ENCODE results near the gene CEP19.
"Not testable (repeated sequence)": the region's sequence is repeated elsewhere in the genome, so short reads cannot be mapped to it uniquely, and the experiment has no call there.

CEP19 gene

DNA sequence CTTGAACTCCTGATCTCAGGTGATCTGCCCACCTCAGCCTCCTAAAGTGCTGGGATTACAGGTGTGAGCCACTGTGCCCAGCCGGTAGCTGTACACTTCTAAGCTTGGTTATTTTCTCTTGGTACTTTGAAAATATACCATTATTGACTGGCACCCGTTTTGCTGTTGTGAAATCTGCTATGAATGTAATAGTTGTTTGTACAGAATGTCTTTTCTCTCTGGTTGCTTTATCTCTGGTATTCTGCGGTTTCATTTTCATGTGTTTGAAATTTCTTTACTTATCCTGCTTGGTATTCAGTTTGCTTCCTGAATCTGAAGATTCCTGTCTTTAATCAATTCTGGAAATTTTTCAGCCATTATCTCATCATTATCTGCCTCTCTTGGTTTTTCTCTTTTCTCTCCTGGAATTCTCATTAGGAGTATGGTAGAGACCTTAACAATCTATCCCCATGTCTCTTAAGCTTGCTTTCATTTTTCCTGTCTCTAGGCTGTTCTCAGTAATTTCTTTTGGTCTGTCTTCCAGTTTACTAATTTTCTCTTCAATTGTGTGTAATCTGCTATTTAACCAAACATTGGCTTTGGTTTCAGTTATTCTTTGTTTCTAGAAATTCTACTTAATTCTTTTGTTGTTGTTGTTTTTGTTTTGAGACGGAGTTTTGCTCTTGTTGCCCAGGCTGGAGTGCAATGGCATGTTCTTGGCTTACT, 24.8 kb upstream of the CEP19 start:
- no peaks in the 10 kb centered on the region for H3K27me3 ChIP-seq (replicated peaks)

DNA sequence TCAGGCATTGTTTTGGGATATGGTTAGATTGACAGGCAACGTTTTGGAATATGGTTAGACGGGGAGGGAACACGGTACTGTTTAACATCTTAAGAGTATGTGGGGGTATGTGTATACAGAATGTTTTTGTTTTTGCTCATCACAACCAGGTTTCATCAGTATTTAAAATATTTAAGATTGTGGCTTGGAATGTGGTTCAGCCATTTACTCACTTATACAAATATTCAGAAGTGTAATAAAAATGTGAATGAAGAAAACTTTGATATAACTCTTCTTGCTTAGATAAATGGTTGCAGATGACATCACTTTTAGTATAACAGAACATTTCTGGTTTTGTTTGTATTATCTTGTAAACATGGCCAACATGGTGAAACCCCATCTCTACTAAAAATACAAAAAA, 23.7 kb upstream of the CEP19 start:
- no peak overlapping the region for H3K27ac ChIP-seq
- TF ChIP-seq, protein P1, sequence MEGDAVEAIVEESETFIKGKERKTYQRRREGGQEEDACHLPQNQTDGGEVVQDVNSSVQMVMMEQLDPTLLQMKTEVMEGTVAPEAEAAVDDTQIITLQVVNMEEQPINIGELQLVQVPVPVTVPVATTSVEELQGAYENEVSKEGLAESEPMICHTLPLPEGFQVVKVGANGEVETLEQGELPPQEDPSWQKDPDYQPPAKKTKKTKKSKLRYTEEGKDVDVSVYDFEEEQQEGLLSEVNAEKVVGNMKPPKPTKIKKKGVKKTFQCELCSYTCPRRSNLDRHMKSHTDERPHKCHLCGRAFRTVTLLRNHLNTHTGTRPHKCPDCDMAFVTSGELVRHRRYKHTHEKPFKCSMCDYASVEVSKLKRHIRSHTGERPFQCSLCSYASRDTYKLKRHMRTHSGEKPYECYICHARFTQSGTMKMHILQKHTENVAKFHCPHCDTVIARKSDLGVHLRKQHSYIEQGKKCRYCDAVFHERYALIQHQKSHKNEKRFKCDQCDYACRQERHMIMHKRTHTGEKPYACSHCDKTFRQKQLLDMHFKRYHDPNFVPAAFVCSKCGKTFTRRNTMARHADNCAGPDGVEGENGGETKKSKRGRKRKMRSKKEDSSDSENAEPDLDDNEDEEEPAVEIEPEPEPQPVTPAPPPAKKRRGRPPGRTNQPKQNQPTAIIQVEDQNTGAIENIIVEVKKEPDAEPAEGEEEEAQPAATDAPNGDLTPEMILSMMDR (IDR thresholded peaks at IDR 0.05; ENCODE audit: low read depth, low read length, missing control alignments): no peak
- in situ Hi-C loops (cut with HindIII; ENCODE audit: low pct_ligation_motif_present, low sequenced_read_pairs): no loop called here

More for the DNA sequence above, 24.8 kb upstream of the CEP19 start:
- no peak for DNase-seq
- H3K4me3 ChIP-seq (ENCODE audit: low read depth, low read length): no peak overlapping the region
- H3K27ac ChIP-seq: no peak overlapping the region
- H3K36me3 ChIP-seq (replicated peaks): peaks cover 3% of the 10 kb centered on the region
- in situ Hi-C loops (cut with HindIII; ENCODE audit: low pct_ligation_motif_present, low sequenced_read_pairs): no loop called here
- TF ChIP-seq, protein P1 (IDR thresholded peaks at IDR 0.05; ENCODE audit: low read depth, low read length, missing control alignments): no peak

DNA sequence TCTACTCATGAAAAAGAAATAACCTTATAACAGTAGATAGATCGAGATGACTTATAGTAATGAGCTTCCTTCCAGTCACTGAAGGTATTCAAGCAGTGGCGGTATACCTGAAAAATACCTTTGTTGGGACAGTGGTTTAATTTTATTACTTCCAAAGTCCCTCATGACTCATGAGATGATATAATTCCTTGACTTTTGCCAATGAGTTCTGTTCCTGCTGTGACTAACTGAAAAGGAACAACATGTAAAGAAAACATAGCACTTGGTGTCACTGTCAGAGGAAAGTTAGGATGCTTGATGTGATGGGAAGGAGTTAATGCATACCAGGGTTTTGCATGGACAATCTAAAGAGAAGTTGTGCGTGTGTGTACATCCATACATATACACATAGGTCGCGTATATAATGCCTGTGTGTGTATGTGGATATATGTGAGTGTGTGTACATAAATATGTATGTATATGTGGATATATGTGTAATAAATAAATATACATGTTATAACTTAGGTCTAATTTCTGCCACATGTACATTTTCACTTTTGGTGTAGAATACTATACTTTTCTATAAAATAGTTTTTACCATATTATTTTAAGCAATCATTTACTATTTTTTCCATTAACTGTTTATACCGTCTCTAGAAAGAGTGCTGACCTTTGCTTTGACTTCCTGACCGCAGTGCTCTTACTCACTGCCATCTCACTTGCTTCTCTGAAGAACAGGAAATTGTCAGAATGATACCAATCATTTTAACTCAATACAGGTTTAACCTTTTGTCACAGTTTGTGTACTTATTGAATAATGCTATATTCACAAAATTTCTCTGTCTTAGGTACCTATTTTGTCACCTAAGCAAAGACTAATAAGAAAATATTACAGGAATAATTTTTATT, 15.0 kb upstream of the CEP19 start:
- Histone ChIP-seq H3K27ac (peak overlapping the region; percentile 49), H3K36me3 (replicated peaks) (no peaks in the 10 kb centered on the region), H3K27me3 (replicated peaks) (no peaks in the 10 kb centered on the region), H3K4me3 (ENCODE audit: low read depth, low read length) (no peak overlapping the region)
- peak; percentile 66 for DNase-seq
- TF ChIP-seq, protein P1 (IDR thresholded peaks at IDR 0.05; ENCODE audit: low read depth, low read length, missing control alignments): no peak
- in situ Hi-C loops (cut with HindIII; ENCODE audit: low pct_ligation_motif_present, low sequenced_read_pairs): no loop called here

More for the DNA sequence above, 23.7 kb upstream of the CEP19 start:
- H3K36me3 ChIP-seq (replicated peaks): peaks cover 3% of the 10 kb centered on the region
- no peak for DNase-seq
- H3K4me3 ChIP-seq (ENCODE audit: low read depth, low read length): no peak overlapping the region
- H3K27me3 ChIP-seq (replicated peaks): no peaks in the 10 kb centered on the region

DNA sequence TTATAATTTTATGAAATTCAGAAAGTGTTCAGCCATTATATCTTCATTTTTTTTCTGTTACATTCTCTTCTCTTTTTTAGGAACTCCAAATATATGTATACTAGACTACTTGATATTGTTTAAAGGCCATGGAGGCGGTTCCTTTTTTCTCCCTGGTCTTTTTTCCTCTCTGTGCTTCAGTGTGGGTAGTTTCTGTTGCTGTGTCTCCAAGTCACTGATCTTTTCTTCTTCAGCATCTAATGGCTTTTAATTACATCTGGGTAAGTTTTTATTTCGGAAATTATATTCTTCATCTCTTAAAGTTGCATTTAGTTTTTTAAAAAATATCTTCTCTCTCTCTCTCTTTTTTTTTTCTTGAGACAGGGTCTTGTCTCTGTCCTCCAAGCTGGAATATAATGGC, 9.0 kb upstream of the CEP19 start:
- no peak for DNase-seq
- TF ChIP-seq, protein P1 (IDR thresholded peaks at IDR 0.05; ENCODE audit: low read depth, low read length, missing control alignments): no peak
- no peaks in the 10 kb centered on the region for H3K27me3 ChIP-seq (replicated peaks)
- in situ Hi-C loops (cut with HindIII; ENCODE audit: low pct_ligation_motif_present, low sequenced_read_pairs): no loop called here
- H3K4me3 ChIP-seq (ENCODE audit: low read depth, low read length): no peak overlapping the region
- H3K27ac ChIP-seq: no peak overlapping the region
- no peaks in the 10 kb centered on the region for H3K36me3 ChIP-seq (replicated peaks)

DNA sequence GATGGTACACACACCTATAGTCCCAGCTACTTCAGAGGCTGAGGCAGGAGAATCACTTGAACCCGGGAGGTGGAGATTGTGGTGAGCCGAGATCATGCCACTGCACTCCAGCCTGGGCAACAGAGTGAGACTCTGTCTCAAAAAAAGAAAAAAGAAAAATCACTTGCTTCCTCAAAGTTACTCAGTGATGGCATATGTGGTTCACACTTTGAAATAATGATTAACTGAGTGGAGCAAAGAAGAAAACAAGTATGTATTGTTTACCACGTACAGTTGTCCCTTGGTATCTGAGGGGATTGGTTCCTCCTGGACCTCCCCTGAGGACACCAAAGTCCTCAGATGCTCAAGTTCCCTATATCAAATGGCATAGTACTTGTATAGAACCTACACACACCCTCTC, 5.1 kb upstream of the CEP19 start:
- H3K27me3 ChIP-seq (replicated peaks); in situ Hi-C loops (cut with HindIII; ENCODE audit: low pct_ligation_motif_present, low sequenced_read_pairs); H3K36me3 ChIP-seq (replicated peaks); H3K4me3 ChIP-seq (ENCODE audit: low read depth, low read length); H3K27ac ChIP-seq; DNase-seq: not testable (repeated sequence)
